Measurements from ENCODE around the gene PLXNA2.

GRCh38 chr1:208219098-208219658 lies 25.0 kb downstream of the PLXNA2 start:
- TF ChIP-seq CTCF (IDR thresholded peaks at IDR 0.05), result no peak
- no peak for TF ChIP-seq POLR2A (IDR thresholded peaks at IDR 0.05)

Data from body of pancreas (tissue), 4 donors.